KMS-11 (cell line): ENCODE measurements around the gene MEGF11.

Source experiments
- H2AFZ ChIP-seq: fragments of 200-600 bp; sonication (generic); 2 replicates; pipeline ENCODE4 v1.6.1; 2016; ENCODE audit warnings: antibody characterized with exemption, mixed run types, low read depth
- H3K27ac ChIP-seq: fragments of 200-600 bp; sonication (generic); 2 replicates; pipeline ENCODE4 v1.6.1; 2016; ENCODE audit warnings: mild to moderate bottlenecking, mixed run types
- H3K27me3 ChIP-seq: fragments of 200-600 bp; sonication (generic); 2 replicates; pipeline ENCODE4 v1.6.1; 2017; ENCODE audit warnings: mild to moderate bottlenecking, low read depth, mixed run types, moderate library complexity; ENCODE audit not compliant: insufficient read depth
- H3K36me3 ChIP-seq: fragments of 200-600 bp; sonication (generic); 2 replicates; pipeline ENCODE4 v1.6.1; 2017; ENCODE audit warnings: mild to moderate bottlenecking, mixed run types; ENCODE audit not compliant: insufficient read depth
- H3K4me1 ChIP-seq: fragments of 200-600 bp; sonication (generic); 2 replicates; pipeline ENCODE4 v1.6.1; 2016; ENCODE audit warnings: mild to moderate bottlenecking, low read depth, mixed run types; ENCODE audit not compliant: poor library complexity, severe bottlenecking
- H3K4me2 ChIP-seq: fragments of 200-600 bp; sonication (generic); 2 replicates; pipeline ENCODE4 v1.7.0; 2016; ENCODE audit warnings: mild to moderate bottlenecking, mixed run types
- H3K4me3 ChIP-seq: fragments of 200-600 bp; sonication (generic); IDR thresholded peaks from 2 replicates; pipeline ENCODE4 v1.6.1; 2017; ENCODE audit warnings: low read depth, low read length, mixed read lengths; ENCODE audit not compliant: insufficient read depth
- H3K79me2 ChIP-seq: fragments of 200-600 bp; sonication (generic); 2 replicates; pipeline ENCODE4 v1.6.1; 2016; ENCODE audit warnings: low read depth, mixed run types; ENCODE audit not compliant: insufficient read depth
- H3K9ac ChIP-seq: fragments of 200-600 bp; sonication (generic); 2 replicates; pipeline ENCODE4 v1.6.1; 2016; ENCODE audit warnings: mild to moderate bottlenecking, mixed run types
- H4K20me1 ChIP-seq: fragments of 200-600 bp; sonication (generic); 2 replicates; pipeline ENCODE4 v1.6.1; 2016; ENCODE audit warnings: mild to moderate bottlenecking, mixed run types; ENCODE audit not compliant: insufficient read depth
- CTCF ChIP-seq: fragments of 200-600 bp; sonication (generic); conservative IDR thresholded peaks from 2 replicates; pipeline ENCODE4 v1.6.1; 2017; ENCODE audit warnings: low read depth, mild to moderate bottlenecking, antibody characterized with exemption, low read length, moderate library complexity, mixed read lengths

The MEGF11 gene

GRCh38 chr15:66110864-66111263 lies 142.7 kb downstream of the MEGF11 start:
- no peaks in the 10 kb centered on the region for H4K20me1 ChIP-seq
- TF ChIP-seq CTCF: no peak
- no peaks in the 10 kb centered on the region for H3K36me3 ChIP-seq
- no peak overlapping the region for H3K4me2 ChIP-seq
- H3K27ac ChIP-seq: no peak overlapping the region
- H3K4me3 ChIP-seq: no peak overlapping the region
- H3K79me2 ChIP-seq: no peaks in the 10 kb centered on the region
- no peak overlapping the region for H2AFZ ChIP-seq
- H3K9ac ChIP-seq: no peak overlapping the region
- no peaks in the 10 kb centered on the region; the same call in 1 of the 2 replicates for H3K27me3 ChIP-seq
- H3K4me1 ChIP-seq: no peaks in the 10 kb centered on the region

GRCh38 chr15:66109826-66110225 lies 143.7 kb downstream of the MEGF11 start:
- H2AFZ ChIP-seq: no peak overlapping the region
- no peak for TF ChIP-seq CTCF
- no peaks in the 10 kb centered on the region for H4K20me1 ChIP-seq
- H3K27me3 ChIP-seq: no peaks in the 10 kb centered on the region; the same call in 1 of the 2 replicates
- no peak overlapping the region for H3K4me2 ChIP-seq
- no peak overlapping the region for H3K4me3 ChIP-seq
- no peaks in the 10 kb centered on the region for H3K4me1 ChIP-seq
- no peaks in the 10 kb centered on the region for H3K79me2 ChIP-seq
- no peaks in the 10 kb centered on the region for H3K36me3 ChIP-seq
- H3K27ac ChIP-seq: no peak overlapping the region
- H3K9ac ChIP-seq: no peak overlapping the region

GRCh38 chr15:66108483-66109265 lies 144.9 kb downstream of the MEGF11 start:
- Histone ChIP-seq H3K9ac (no peak overlapping the region), H2AFZ (no peak overlapping the region), H3K4me2 (no peak overlapping the region), H3K27ac (no peak overlapping the region), H3K4me1 (no peaks in the 10 kb centered on the region), H3K27me3 (no peaks in the 10 kb centered on the region; the same call in 1 of the 2 replicates), H3K4me3 (no peak overlapping the region), H4K20me1 (no peaks in the 10 kb centered on the region), H3K79me2 (no peaks in the 10 kb centered on the region), H3K36me3 (no peaks in the 10 kb centered on the region)
- TF ChIP-seq CTCF: no peak

GRCh38 chr15:66107070-66107469 lies 146.5 kb downstream of the MEGF11 start:
- Histone ChIP-seq H3K4me2 (no peak overlapping the region), H3K27me3 (no peaks in the 10 kb centered on the region; the same call in 1 of the 2 replicates), H3K79me2 (no peaks in the 10 kb centered on the region), H4K20me1 (no peaks in the 10 kb centered on the region), H3K9ac (no peak overlapping the region), H3K36me3 (no peaks in the 10 kb centered on the region), H3K4me3 (no peak overlapping the region), H3K27ac (no peak overlapping the region), H2AFZ (no peak overlapping the region), H3K4me1 (no peaks in the 10 kb centered on the region)
- no peak for TF ChIP-seq CTCF
